ENCODE measurements around the gene FRZB. TPM values are rescaled to one million over a fixed set of nuclear protein-coding genes. Genes with fewer than 3 reads are reported as not detected.

Gene FRZB
- total and polyA plus RNA-seq, 9 of the 15 experiments (the other 6 are each of a cell fraction or from before 2014, with no cell fraction given) = 0.01 to 0.05 (median 0.03) TPM; not detected in 6

DNA sequence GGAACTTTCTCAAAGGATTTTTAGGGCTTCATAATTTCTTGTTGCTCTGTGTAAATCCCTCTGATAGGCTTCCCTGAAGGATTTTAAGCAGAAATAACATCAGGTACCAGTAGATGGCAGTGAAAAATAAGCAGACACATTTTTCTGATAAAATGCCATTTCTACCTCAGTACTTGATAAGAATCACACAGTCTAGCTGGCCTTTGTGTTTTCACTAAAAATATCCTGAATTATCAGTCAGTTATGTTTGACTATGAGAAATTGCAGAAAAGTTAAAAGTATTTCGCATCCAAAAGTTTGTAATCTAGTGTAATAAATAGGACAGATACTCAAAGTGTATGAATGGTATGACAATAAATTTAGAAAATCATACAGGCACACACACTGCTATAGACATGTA is 81.7 kb downstream of the FRZB start:
- H3K4me2 ChIP-seq (ENCODE audit: insufficient read depth, low read length) = no peak overlapping the region
- ATAC-seq (peak; percentile 79), DNase-seq (ENCODE audit: extremely low read depth in 1 of 4, low spot score in 3 of 4) (peak; percentile 18 to 34 (median 20)), FAIRE-seq (peak; percentile 55)
- ChIA-PET CTCF (ENCODE audit: low intra/inter-chr PET ratio) (interaction anchor here (0.8 to 0.9 kb wide), 2 partner anchors 196 kb away, joined by 3 to 4 read pairs; no protein-coding TSS in a partner anchor), POLR2A (no interaction called here)
- in situ Hi-C loops (cut with MboI) = no loop called here
- no peaks in the 10 kb centered on the region for H3K79me2 ChIP-seq (ENCODE audit: control insufficient read depth, insufficient read depth, low read length)
- H3K9me3 ChIP-seq (replicated peaks; ENCODE audit: control insufficient read depth, insufficient read depth, low read depth, low read length) = no peaks in the 10 kb centered on the region
- no peak overlapping the region for H3K4me3 ChIP-seq
- H3K27me3 ChIP-seq (ENCODE audit: control insufficient read depth in 2 of 2, insufficient read depth in 2 of 2, low read length in 2 of 2) = no peaks in the 10 kb centered on the region
- no peak overlapping the region for H3K9ac ChIP-seq (ENCODE audit: insufficient read depth in 1 of 2, low read depth in 2 of 2, low read length in 2 of 2)
- no peak overlapping the region for H2AFZ ChIP-seq (ENCODE audit: low read depth, low read length)
- H4K20me1 ChIP-seq (replicated peaks; ENCODE audit: control insufficient read depth, insufficient read depth, low read length) = no peaks in the 10 kb centered on the region
- no TSS peak for BruUV-seq (replicated peaks)
- H3K27ac ChIP-seq (ENCODE audit: extremely low read depth, low read depth, low read length) = no peak overlapping the region
- 46% methylated on average over 1 of the region's 1 CpG for WGBS (ENCODE audit: insufficient coverage, low coverage, missing lambda C conversion rate)
- intact Hi-C loops (cut with micrococcal nuclease) = loop anchor here (1.0 to 5.0 kb wide), 2 partner anchors 83 to 196 kb away; partner anchors contain the start of gene FRZB
- no peaks in the 10 kb centered on the region for H3K36me3 ChIP-seq (ENCODE audit: control insufficient read depth, insufficient read depth, low read length)
- no peaks in the 10 kb centered on the region for H3K9me1 ChIP-seq (ENCODE audit: control insufficient read depth, insufficient read depth, low read length)
- H3K4me1 ChIP-seq (replicated peaks in 1 of 2; ENCODE audit: control insufficient read depth in 2 of 2, insufficient read depth in 2 of 2, low read length in 2 of 2) = no peaks in the 10 kb centered on the region; a peak in 2 of 5 replicates
- TF ChIP-seq BRF2 (IDR thresholded peaks at IDR 0.05; ENCODE audit: borderline replicate concordance, insufficient read depth, insufficient read length) (no peak), ZNF121 (CRISPR knock-in tag; conservative IDR thresholded peaks at IDR 0.05) (no peak), CBX1 (IDR thresholded peaks at IDR 0.05; ENCODE audit: low read depth) (no peak), ELK1 (CRISPR knock-in tag; IDR thresholded peaks at IDR 0.05) (no peak), NCOR1 (IDR thresholded peaks at IDR 0.05) (0 out of 2 replicates have a peak, but pooled peaks have one; percentile 12), EWSR1 (IDR thresholded peaks at IDR 0.05; ENCODE audit: borderline replicate concordance, low read depth, partially characterized antibody) (peak; percentile 66), POLR2B (IDR thresholded peaks at IDR 0.05; ENCODE audit: low read depth, partially characterized antibody) (no peak), HBP1 (CRISPR knock-in tag; IDR thresholded peaks at IDR 0.05) (no peak), SIX5 (IDR thresholded peaks at IDR 0.05; ENCODE audit: borderline replicate concordance in 1 of 2, insufficient read depth in 1 of 2, low read depth in 1 of 2, low read length in 2 of 2) (no peak), TARDBP (IDR thresholded peaks at IDR 0.05) (no peak)
- TF ChIP-seq, protein P1, sequence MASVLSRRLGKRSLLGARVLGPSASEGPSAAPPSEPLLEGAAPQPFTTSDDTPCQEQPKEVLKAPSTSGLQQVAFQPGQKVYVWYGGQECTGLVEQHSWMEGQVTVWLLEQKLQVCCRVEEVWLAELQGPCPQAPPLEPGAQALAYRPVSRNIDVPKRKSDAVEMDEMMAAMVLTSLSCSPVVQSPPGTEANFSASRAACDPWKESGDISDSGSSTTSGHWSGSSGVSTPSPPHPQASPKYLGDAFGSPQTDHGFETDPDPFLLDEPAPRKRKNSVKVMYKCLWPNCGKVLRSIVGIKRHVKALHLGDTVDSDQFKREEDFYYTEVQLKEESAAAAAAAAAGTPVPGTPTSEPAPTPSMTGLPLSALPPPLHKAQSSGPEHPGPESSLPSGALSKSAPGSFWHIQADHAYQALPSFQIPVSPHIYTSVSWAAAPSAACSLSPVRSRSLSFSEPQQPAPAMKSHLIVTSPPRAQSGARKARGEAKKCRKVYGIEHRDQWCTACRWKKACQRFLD (CRISPR knock-in tag; IDR thresholded peaks at IDR 0.05) = no peak
- TF ChIP-seq, protein P2, sequence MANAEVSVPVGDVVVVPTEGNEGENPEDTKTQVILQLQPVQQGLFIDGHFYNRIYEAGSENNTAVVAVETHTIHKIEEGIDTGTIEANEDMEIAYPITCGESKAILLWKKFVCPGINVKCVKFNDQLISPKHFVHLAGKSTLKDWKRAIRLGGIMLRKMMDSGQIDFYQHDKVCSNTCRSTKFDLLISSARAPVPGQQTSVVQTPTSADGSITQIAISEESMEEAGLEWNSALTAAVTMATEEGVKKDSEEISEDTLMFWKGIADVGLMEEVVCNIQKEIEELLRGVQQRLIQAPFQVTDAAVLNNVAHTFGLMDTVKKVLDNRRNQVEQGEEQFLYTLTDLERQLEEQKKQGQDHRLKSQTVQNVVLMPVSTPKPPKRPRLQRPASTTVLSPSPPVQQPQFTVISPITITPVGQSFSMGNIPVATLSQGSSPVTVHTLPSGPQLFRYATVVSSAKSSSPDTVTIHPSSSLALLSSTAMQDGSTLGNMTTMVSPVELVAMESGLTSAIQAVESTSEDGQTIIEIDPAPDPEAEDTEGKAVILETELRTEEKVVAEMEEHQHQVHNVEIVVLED (CRISPR knock-in tag; IDR thresholded peaks at IDR 0.05) = no peak

Data from K562 (cell line).